Stimulated activated CD4-positive, alpha-beta T cell treated with anti-CD3 and anti-CD28 coated beads, TNF-alpha, amount 100 ng/mL, for 1 hour (primary cell): ENCODE results near the gene CYTH1.

Source experiments
- DNase-seq, 3 donors: peaks; one replicate each; pipeline ENCODE4 v3.0.0-alpha.2; 2020; ENCODE audit warnings: low read depth in 3 of 3, low spot score in 1 of 3

The CYTH1 gene

GRCh38 chr17:78781893-78782304, at the start of gene CYTH1:
CYTH1 (minus strand) TSS chr17:78782273; CDS start chr17:78782223, 50 bp downstream.
- DNase-seq = no peak

GRCh38 chr17:78829477-78829876, 47.4 kb upstream of the CYTH1 start:
- DNase-seq = no peak

DNA sequence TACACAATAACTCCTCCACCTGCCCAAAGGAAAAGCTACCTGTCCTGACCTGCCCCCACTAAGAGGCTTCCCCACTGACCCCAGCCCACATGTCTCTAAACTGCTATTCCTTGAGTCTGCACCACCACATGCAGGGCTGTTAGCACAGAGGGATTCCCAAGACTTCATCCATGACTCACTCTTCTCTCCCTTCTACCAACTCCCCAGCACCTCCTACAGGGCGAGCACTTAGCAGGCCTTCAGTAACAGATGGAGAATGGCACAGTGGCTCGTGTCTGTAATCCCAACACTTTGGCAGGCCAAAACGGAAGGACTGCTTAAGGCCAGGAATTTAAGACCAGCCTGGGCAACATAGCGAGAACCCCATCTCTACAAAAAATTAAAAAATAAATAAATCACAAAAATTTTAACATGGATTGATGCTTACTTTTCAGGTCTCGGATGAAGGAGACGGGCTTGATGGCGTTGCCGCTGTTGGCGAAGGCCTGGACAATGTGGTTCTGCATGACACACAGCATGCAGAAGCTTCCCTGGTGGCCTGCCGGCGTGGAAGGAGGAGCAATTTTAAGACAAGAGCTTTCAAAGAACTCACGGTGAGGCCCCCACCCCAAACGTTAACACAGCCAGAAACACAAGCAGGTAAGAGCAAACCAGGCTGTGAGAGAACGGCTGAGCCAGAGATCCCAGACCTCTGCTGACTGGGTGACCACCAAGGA, 46.6 kb upstream of the CYTH1 start:
- DNase-seq = no peak

- DNase-seq = no peak
Measured at GRCh38 chr17:78826836-78827509, 44.9 kb upstream of the CYTH1 start.

- DNase-seq = no peak
Measured at GRCh38 chr17:78826421-78826820, 44.3 kb upstream of the CYTH1 start.

DNA sequence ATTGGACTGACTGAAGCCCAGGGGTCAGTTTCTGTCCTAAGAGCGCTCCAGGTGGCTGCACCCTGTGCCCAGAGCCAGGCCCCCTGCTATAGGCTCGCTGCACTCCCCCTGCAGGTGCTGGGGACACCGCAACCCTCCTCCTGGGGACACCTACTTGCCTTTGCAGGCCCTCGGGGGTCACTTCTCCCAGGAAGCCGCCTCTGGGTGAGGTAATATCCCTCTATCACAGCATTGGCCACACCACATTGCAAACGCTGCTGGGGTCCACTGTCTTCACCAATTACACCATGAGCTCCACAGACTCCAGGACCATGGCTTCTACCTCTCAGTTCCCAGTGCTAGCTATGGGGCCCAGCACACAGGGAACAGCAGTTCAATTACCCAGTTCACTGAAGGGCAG, 43.6 kb upstream of the CYTH1 start:
- no peak for DNase-seq

- DNase-seq = no peak
Measured at GRCh38 chr17:78824240-78824639, 42.2 kb upstream of the CYTH1 start.

DNA sequence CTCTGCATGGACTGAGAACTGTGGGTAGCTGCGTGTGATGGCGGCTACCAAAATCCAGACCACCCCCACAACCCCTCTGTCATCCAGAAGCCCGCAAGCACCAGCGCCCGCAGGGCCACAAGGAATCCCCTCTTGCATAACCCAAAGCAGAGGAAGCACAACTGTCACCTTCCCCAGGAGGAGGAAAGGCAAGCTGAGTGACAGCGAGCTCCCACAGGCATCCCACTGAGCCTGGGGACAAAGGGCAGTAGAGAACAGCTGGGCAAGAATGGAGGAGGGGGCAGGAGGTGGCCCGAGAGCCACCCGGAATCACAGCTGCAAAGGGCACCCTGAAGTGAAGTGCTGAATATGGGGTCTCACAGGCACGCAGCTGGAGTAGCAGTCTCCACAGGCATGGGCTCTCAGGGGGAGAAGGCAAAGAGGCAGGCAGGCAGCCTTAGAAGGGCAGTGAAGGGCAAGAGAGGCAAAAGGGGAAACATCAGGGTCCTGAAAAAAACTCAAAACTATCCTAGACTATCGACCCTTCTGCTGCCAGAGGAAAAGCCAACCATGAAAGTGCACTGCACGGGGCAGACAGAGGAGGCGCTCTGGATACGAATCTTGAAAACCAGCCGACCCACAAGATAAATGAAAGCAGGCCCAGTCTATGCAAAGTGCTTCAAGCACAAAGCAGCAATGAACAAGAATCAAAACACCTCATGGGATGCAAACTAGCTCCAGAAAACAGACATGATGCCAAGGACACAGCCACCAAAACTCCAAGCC, 41.4 kb upstream of the CYTH1 start:
- no peak for DNase-seq

- DNase-seq = no peak
Measured at GRCh38 chr17:78822552-78822951, 40.5 kb upstream of the CYTH1 start.

- DNase-seq = no peak
Measured at GRCh38 chr17:78821961-78822360, 39.9 kb upstream of the CYTH1 start.

DNA sequence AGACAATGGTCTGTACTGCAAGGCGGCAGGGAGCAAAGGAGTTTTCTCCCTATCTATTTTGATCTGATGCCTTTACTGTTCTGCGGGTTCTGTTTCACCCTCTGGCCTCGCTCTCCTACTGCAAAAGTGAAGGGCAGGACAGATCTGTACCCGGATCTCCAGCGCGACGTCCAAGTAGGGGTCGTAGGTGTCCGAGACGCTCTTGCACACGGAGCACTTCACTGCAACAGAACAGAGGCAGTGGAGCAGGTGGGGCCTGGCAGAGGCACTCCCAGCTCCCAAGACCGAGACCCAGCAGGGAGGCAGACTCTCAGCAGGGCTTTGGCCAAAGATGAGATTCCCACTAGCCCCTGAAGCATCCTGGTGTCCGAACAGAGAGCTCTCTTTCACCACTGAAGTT, 38.8 kb upstream of the CYTH1 start:
- no peak for DNase-seq

GRCh38 chr17:78819806-78820792, 38.0 kb upstream of the CYTH1 start:
- DNase-seq = no peak

GRCh38 chr17:78819402-78819801, 37.3 kb upstream of the CYTH1 start:
- no peak for DNase-seq

DNA sequence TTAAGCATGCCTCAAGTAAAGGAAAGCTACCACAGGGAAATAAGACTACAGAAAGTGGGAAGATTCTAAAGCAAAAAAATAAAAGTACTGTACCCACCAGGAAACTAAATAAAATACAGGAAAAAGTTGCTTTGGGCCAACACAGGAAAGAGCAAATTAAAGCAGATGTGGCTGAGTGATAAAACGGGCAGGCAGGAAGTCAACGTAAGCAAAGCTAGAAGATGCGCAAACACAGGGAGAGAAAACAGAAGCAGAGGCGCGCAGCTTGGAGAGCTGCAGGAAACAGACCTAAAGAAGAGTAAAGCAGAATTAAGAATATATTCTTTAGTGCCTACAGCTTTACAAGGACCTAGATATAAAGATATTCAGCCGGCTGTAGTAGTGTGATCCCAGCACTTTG, 36.9 kb upstream of the CYTH1 start:
- peak in 1 of 3 donors; percentile 32 for DNase-seq

GRCh38 chr17:78818152-78818846, 36.2 kb upstream of the CYTH1 start:
- no peak for DNase-seq

DNA sequence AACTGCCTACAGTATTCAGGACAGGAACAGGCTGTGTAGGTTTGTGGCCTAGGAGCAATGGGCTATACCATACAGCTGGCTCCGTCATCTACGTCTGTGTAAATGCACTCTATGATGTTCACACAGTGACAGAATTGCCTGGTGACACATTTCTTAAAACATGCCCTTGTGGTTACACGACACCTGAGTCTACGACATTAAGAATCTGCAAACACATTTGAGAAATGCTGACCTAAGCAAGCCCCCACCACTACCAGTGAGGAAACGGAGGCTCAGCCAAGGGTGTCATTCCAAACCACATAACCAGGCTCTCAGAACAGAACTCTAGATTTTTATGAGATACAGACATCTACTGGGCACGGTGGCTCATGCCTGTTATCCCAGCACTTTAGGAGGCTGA, 35.0 kb upstream of the CYTH1 start:
- peak in 2 of 3 donors; percentile 25 to 37 for DNase-seq

- DNase-seq = no peak
Measured at GRCh38 chr17:78815696-78816095, 33.6 kb upstream of the CYTH1 start.

- no peak for DNase-seq
Measured at GRCh38 chr17:78812855-78813254, 30.8 kb upstream of the CYTH1 start.

DNA sequence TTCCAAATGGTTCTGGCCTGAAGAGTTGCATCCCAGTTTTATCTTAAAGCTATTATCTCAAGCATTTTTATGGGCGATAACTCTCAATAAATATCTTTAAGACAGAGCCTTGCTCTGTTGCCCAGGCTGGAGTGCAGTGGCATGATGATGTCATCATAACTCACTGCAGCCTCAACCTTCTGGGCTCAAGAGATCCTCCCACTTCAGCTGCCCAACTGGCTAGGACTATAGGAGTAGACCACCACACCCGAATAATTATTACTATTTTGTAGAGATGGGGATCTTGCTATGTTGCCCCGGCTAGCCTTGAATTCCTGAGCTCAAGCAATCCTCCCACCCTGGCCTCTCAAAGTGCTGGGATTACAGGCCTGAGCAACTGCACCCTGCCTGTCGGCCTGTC, 26.1 kb upstream of the CYTH1 start:
- no peak for DNase-seq

DNA sequence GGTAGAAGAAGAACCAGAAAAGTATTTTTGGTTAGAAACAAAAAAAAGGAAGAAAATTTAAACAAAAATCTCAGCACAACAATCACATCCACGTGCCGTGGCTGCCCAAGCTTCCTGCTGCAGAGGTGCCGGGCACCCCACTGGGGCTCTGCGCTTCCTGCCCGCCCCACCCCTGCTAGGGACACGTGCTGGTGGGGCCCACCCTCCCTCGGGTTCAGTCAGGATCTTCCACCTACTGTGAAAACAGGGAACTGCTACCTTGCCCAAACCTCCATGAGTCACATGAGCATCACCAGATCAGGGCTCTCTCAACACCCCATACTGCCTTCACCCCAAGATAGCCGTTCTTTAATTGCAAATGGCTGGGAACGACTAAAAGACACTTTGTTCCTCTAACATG, 24.4 kb upstream of the CYTH1 start:
- DNase-seq = peak in 1 of 3 donors; percentile 28
